GF-D8 (cell line): Measurements from ENCODE around the gene ALKBH1.
A peak's percentile ranks its signal among the peaks of the same experiment; 100 is the strongest.
"Not testable (repeated sequence)": the region's sequence is repeated elsewhere in the genome, so short reads cannot be mapped to it uniquely, and the experiment has no call there.

ENCODE experiments used
- DNase-seq: peaks from one replicate; lab custom pipeline; 2025; lab: John Stamatoyannopoulos, UW

ALKBH1 gene

DNA sequence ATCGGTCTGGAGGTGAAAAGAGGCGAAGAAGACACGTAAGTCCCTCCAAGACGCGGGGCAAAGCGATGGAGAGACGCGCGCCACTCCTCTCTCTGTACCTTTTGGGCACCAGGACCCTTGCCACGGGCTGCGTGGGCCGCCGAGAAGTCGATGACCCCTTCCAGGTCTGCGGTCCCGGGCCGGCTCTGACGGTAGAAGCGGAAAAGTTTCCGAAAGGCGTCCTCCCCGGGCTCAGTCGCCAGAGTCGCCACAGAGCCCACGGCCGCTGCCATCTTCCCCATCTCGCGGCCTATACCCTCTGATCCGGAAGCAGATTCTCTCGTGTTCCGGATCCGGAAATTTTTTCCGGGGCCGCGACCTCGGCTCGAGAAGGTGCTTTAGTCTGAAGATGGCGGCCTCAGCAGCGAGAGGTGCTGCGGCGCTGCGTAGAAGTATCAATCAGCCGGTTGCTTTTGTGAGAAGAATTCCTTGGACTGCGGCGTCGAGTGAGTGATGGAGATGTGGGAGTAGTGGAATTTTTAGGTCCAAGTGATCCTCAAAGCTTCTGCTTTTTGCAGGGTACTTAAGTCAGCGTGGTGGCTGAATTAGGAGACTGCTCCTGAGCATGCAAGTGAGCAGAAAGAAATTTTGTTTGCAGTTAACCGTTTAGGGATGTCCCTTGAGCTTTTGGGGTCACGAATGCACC lies at the start of gene ALKBH1, which contains the start of gene SLIRP:
ALKBH1 (minus strand) TSS at position 300 of the 685 bp plus-strand sequence; CDS start at position 281, 19 bp downstream.
SLIRP (plus strand) TSS at position 380 of the 685 bp plus-strand sequence; CDS start at position 389, 9 bp downstream.
- peak; percentile 46 for DNase-seq

- DNase-seq = no peak
These were observed 45.1 kb upstream of the ALKBH1 start for GRCh38 chr14:77752799-77753516.

DNA sequence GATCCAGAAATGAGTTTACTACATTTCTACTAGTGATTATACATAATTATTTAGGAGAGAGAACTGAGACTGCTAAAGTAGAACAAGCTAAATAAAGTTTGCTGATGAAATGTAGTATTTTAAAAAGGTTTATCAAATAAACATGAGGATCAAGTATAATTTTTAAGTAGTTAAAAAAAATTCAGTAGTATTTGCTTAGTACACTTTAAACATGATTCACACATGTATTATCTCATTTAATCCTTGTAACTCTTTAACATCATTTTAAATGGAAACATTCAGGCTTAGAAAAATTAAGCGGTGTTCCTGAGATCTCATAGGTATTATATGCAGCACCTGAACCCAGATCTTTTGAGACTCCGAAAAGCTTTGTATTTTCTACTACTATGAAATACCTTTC lies 44.4 kb upstream of the ALKBH1 start:
- no peak for DNase-seq

- not testable (repeated sequence) for DNase-seq
These were observed 39.6 kb upstream of the ALKBH1 start for GRCh38 chr14:77747425-77747824.

DNA sequence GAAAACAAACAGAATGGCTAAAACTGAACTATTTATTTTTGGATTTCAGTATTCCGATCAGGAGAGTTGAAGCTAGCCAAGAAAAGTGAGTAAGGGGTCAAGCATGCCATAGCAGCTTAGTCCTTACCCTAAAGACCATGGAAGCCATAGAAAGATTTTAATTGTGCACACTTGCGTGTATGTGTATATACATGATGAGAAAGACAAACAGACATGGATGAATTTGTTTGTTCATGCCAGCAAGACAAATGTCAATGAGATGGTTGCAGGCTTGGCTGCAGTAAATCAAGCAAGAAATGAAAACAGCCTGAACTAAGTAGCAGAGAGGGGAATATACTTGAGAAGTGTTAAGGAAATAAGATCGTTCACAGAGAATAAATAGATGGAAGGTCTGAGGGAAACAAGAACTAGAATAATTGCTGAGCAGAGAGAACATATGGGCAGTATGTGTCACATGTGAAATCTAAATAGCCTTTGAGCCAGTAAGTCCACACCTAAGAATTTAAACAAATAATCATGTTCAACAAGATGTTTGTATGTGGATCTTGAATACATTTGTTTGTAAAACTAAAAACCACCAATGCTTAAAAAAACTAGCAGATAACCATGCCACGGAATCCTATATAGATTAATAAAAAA lies 38.4 kb upstream of the ALKBH1 start:
- DNase-seq = no peak

DNA sequence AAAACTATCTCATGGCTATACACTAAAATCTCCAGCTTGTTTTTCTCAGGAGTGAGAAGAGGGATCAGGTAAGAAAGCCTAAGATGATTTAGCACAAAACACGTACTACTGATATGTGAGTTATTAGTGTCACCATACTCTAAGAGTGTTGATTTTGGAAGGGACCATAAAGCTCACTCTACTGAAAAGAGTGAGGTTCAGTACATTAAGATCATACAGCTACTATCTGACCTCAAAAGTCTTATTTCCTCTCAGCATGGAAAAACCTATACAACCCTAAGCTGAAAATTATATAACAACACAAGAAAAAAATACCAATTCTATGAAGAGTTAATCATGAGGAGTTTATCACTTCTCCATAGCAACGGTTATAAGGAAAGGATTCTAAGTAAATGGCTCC lies 33.6 kb upstream of the ALKBH1 start:
- DNase-seq = no peak

DNA sequence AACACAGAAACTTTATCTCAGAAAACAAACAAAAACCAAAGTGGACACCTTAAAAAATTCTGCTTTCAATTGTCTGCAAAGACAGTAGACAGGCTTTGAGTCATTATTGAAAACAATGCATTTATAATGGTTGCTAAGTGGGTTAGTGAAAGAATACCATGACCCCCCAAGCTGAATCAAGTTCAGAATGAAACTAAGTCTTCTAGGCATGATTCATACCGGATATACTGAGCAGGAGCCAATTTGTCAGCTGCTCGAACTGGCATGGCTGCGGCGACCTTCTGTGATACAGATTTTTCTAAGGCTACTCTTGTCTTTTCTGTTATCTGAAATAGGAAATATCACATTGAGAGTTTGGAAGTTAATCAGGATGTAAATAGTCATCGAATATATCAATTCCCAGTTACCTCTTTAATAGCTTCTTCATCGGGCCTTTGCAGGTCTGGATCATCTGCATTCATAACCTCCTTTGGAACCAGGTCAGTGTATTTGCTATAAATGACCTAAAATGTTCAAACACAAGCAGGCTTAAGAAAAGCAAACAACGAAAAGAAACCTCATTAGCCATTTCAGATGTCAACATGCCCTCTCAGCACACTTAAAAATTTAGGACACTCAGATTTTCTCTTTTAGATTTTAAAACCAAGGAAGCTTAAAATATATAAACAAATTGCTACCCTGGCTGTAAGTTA lies 30.9 kb upstream of the ALKBH1 start:
- no peak for DNase-seq

- no peak for DNase-seq
These were observed 23.2 kb upstream of the ALKBH1 start for GRCh38 chr14:77730976-77731497.

DNA sequence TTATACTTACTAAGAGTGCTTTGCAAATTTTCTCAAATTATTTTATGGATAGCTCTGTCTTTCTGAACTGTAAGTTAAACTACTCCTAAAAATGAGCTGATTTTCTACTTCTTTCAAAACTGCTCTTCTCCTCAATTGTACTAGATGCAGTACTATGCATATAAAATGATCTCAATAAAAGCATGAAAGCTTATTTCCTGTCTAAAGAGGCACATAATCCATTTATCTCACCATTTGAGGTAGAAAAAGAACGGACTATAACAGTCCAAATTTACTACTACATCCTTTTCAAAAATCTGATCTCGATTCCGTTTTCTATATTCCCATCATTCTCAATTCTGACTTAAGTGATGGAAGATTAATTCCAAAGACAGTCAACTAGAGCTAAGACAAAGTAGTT lies 14.5 kb upstream of the ALKBH1 start:
- no peak for DNase-seq

DNA sequence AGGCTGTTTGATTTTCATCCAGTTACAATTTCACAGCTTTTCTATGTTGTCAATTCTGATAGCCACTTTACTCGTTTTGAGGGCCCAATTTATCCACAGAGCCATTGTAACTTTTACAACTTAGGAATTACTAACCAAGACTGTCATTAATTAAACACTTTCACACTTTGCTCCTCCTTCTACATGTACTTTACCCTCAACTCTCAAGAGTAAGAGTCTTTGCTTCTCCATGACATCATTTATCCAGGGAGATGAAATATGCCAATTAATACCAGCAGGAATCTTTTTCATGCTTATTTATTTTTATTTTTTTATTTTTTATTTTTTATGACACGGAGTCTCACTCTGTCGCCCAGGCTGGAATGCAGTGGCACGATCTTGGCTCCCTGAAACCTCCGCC lies 13.6 kb upstream of the ALKBH1 start:
- no peak for DNase-seq

DNA sequence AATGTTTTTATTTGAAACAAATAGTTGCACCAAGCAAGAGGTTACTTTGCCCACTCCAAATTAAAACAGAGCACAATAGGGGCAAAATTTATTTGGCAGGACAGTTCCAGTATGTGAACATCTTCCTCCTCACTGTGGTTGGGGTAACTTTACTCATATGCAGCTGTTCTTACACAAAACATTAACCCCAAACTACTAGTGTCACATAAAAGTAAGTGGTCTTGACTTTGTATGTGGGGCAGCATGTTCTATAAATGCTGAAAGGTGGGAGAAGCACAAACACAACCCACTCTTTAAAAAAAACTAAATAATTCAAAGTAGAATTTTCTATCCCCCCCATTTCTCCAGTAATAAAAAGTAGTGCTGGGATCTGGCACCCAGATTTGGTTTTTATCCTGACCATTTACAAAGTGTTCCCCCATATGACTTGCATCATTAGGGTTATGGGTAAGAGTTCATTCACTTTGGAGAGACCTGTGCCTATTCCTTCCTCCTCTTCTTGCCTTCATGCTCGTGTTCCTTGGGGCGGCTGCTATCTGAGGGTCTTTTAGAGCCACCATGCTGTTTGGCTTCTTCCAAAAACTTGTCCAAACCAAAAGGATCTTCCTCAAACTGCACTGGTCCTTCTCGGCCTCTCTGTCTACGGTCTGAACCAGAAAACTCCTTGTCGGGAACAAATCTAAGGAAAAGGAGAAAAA lies 9.9 kb upstream of the ALKBH1 start:
- DNase-seq = no peak

- DNase-seq = no peak
These were observed 7.1 kb upstream of the ALKBH1 start for GRCh38 chr14:77714926-77715325.

DNA sequence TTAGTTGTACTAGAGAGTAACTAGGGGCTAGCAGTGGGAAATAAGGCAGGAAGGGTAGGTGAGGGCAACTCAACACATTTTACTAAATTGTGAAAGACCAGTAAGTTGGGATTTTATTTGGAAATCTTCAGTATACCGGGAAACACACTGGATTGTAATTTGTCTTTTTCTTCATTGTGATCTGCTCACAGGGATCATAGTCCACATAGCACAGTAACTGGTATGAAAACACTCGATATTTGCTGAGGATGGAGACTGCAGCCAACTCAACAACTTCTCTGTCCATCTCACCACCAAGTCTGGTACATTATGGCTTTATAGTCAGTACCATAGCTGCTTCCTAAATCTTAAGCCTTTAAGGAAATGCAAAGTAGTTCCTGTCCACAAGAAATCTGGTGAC lies 2.5 kb upstream of the ALKBH1 start:
- DNase-seq = no peak

DNA sequence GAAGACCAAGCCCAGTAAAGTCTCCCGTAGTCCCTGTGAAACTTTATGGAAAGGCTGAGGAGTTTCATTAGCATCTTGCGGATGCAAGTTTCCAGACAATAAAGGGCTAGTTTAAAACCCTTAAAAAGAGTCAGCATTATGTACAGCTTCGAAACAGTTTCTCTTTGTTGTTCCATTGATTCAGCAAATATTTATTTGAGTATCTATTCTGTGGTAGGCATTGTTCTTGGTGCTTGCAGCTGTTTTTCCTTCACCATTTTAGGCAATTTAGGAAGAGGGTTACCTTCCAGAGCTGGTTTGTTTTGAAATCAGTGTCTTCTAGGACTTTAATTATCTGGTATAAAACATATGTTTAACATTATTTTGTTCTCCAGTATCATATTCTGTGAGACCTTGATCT lies 1.6 kb upstream of the ALKBH1 start:
- no peak for DNase-seq

- DNase-seq = no peak
These were observed 926 bp upstream of the ALKBH1 start for GRCh38 chr14:77708749-77709148.

GRCh38 chr14:77707355-77707723 lies 484 bp downstream of the ALKBH1 start:
- no peak for DNase-seq

- no peak for DNase-seq
These were observed 16.6 kb downstream of the ALKBH1 start for GRCh38 chr14:77691259-77691658.

DNA sequence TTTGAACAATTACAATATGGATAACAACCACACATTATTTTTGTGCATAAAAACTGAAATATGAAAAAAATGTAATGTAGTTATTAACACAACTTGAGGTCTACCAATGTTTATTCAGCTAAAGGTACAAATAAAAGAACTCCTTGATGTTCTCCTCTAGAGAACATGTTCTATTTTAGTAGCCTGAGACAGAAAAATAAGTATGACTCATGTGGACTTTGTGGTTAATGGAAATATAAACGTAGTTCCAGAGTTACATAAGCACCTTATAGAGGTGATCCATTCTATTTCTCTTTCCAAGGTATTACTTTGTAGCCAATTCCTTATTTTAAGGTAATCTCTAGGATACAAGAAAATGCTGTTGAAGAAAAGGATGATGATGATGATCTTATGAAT lies 25.7 kb downstream of the ALKBH1 start:
- DNase-seq = no peak

- no peak for DNase-seq
These were observed 26.3 kb downstream of the ALKBH1 start for GRCh38 chr14:77681196-77682157.

DNA sequence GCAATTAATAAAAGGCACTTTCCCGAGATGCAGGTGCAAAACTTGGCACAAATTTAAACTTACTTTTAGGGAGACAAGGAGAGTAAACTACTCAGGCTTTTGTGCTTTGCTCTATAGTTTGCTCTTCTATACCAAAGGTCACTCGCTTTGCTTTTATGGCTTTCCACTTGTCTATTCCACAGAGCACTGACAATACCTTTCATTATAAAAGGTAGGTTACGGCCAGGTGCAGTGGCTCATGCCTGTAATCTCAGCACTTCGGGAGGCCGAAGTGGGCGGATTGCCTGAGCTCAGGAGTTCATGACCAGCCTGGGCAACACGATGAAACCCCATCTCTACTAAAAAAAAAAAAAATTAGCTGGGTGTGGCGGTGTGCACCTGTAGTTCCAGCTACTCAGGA lies 32.9 kb downstream of the ALKBH1 start:
- DNase-seq = no peak

- no peak for DNase-seq
These were observed 34.6 kb downstream of the ALKBH1 start for GRCh38 chr14:77673193-77673592.
